SK-N-SH (cell line): ENCODE data around the gene SUFU. TPM values are rescaled to one million over a fixed set of nuclear protein-coding genes. Genes with fewer than 3 reads are reported as not detected.

Source experiments
- CHD2 ChIP-seq: fragments of 150-350 bp; IDR thresholded peaks from 2 replicates; pipeline ENCODE4 v1.6.1; 2018; ENCODE audit warnings: low read length; ENCODE audit not compliant: partially characterized antibody
- EP300 ChIP-seq, 2 experiments: IDR thresholded peaks; 2 replicates each; pipeline versions ENCODE4 v1.4.0 to v1.6.1; 2012; ENCODE audit warnings: borderline replicate concordance in 1 of 2, low read depth in 1 of 2, low read length in 1 of 2
- EZH2phosphoT487 ChIP-seq: fragments of 200-600 bp; sonication (generic); IDR thresholded peaks from 2 replicates; pipeline ENCODE4 v1.6.1; 2017; ENCODE audit warnings: low read depth, mixed run types, mild to moderate bottlenecking, antibody characterized with exemption, moderate library complexity, borderline replicate concordance
- FOSL2 ChIP-seq: IDR thresholded peaks from 2 replicates; pipeline ENCODE4 v1.4.0; 2012; ENCODE audit warnings: low read depth, mild to moderate bottlenecking, moderate library complexity, borderline replicate concordance
- FOXM1 ChIP-seq: IDR thresholded peaks from 2 replicates; pipeline ENCODE4 v1.4.0; 2012; ENCODE audit warnings: low read depth, mild to moderate bottlenecking
- GABPA ChIP-seq: IDR thresholded peaks from 2 replicates; pipeline ENCODE4 v1.4.0; 2012; ENCODE audit warnings: low read depth, mild to moderate bottlenecking
- GATA2 ChIP-seq: sonication (generic); formaldehyde crosslinking; IDR thresholded peaks from 2 replicates; pipeline ENCODE4 v1.5.0; 2020; ENCODE audit warnings: mild to moderate bottlenecking, missing genetic modification reagents
- JUND ChIP-seq: IDR thresholded peaks from 2 replicates; pipeline ENCODE4 v1.4.0; 2012
- MEF2A ChIP-seq: IDR thresholded peaks from 2 replicates; pipeline ENCODE4 v1.4.0; 2012; ENCODE audit warnings: low read depth, borderline replicate concordance
- MXI1 ChIP-seq: IDR thresholded peaks from 2 replicates; pipeline ENCODE4 v1.6.1; 2012; ENCODE audit warnings: mild to moderate bottlenecking, low read depth, low read length, improper control_type of control experiment
- RCOR1 ChIP-seq: fragments of 150-350 bp; IDR thresholded peaks from 2 replicates; pipeline ENCODE4 v1.6.1; 2017; ENCODE audit warnings: antibody characterized with exemption, low read length
- RFX5 ChIP-seq: IDR thresholded peaks from 2 replicates; pipeline ENCODE4 v1.6.1; 2012; ENCODE audit warnings: mild to moderate bottlenecking, improper control_type of control experiment, low read length
- RXRA ChIP-seq: IDR thresholded peaks from 2 replicates; pipeline ENCODE4 v1.4.0; 2012; ENCODE audit warnings: low read depth, mild to moderate bottlenecking, borderline replicate concordance
- SIN3A ChIP-seq: IDR thresholded peaks from 2 replicates; pipeline ENCODE4 v1.6.1; 2012; ENCODE audit warnings: low read depth, mild to moderate bottlenecking, low read length, moderate library complexity, borderline replicate concordance
- TAF1 ChIP-seq: IDR thresholded peaks from 2 replicates; pipeline ENCODE4 v1.6.1; 2012; ENCODE audit warnings: low read depth, mild to moderate bottlenecking, low read length, moderate library complexity, borderline replicate concordance
- TCF12 ChIP-seq: IDR thresholded peaks from 2 replicates; pipeline ENCODE4 v1.4.0; 2012
- USF1 ChIP-seq: IDR thresholded peaks from 2 replicates; pipeline ENCODE4 v1.4.0; 2012; ENCODE audit warnings: low read depth, borderline replicate concordance
- YY1 ChIP-seq: IDR thresholded peaks from 2 replicates; pipeline ENCODE4 v1.4.0; 2012; ENCODE audit warnings: low read depth, mild to moderate bottlenecking
- polyA plus RNA-seq, 3 experiments: library from polyadenylated mRNA; depleted of rRNA; stranded (reverse); fragments of >200 nt; gene quantifications; 2 replicates each; pipeline ENCODE4 v1.2.3, GENCODE V29; 2012
- TF ChIP-seq, protein P1 (sequence below): IDR thresholded peaks from 2 replicates; pipeline ENCODE4 v1.4.0; 2012; ENCODE audit warnings: low read depth, borderline replicate concordance
- TF ChIP-seq, protein P2 (sequence below): IDR thresholded peaks from 2 replicates; pipeline ENCODE4 v1.6.1; 2012; ENCODE audit warnings: mild to moderate bottlenecking, low read depth, low read length, moderate library complexity
- TF ChIP-seq, protein P3 (sequence below): fragments of 150-350 bp; IDR thresholded peaks from 2 replicates; pipeline ENCODE4 v1.6.1; 2016; ENCODE audit warnings: mild to moderate bottlenecking, low read depth, low read length

Gene SUFU
- polyA plus RNA-seq, 1 of the 3 experiments (the other 2 are of a cell fraction), result 5.7 TPM

DNA sequence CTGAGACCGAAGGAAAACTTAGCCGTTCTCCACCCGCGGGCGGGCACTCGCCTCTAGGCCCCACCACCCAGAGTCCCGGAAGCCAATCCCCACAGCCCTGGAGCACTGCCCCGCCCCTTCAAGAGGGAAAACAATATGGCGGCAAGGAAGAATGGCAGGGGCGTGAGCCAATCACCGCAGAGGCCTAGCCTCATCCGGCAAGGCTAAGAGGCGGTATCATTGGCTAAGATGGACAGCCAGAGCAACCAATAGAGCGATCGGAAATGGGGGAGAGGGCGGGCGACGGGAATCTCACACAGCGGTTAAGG lies 1.8 kb upstream of the SUFU start (continued):
- TF ChIP-seq, protein P1, sequence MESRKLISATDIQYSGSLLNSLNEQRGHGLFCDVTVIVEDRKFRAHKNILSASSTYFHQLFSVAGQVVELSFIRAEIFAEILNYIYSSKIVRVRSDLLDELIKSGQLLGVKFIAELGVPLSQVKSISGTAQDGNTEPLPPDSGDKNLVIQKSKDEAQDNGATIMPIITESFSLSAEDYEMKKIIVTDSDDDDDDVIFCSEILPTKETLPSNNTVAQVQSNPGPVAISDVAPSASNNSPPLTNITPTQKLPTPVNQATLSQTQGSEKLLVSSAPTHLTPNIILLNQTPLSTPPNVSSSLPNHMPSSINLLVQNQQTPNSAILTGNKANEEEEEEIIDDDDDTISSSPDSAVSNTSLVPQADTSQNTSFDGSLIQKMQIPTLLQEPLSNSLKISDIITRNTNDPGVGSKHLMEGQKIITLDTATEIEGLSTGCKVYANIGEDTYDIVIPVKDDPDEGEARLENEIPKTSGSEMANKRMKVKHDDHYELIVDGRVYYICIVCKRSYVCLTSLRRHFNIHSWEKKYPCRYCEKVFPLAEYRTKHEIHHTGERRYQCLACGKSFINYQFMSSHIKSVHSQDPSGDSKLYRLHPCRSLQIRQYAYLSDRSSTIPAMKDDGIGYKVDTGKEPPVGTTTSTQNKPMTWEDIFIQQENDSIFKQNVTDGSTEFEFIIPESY, result 0 out of 2 replicates have a peak, but pooled peaks have one; percentile 40
- TF ChIP-seq, protein P2, sequence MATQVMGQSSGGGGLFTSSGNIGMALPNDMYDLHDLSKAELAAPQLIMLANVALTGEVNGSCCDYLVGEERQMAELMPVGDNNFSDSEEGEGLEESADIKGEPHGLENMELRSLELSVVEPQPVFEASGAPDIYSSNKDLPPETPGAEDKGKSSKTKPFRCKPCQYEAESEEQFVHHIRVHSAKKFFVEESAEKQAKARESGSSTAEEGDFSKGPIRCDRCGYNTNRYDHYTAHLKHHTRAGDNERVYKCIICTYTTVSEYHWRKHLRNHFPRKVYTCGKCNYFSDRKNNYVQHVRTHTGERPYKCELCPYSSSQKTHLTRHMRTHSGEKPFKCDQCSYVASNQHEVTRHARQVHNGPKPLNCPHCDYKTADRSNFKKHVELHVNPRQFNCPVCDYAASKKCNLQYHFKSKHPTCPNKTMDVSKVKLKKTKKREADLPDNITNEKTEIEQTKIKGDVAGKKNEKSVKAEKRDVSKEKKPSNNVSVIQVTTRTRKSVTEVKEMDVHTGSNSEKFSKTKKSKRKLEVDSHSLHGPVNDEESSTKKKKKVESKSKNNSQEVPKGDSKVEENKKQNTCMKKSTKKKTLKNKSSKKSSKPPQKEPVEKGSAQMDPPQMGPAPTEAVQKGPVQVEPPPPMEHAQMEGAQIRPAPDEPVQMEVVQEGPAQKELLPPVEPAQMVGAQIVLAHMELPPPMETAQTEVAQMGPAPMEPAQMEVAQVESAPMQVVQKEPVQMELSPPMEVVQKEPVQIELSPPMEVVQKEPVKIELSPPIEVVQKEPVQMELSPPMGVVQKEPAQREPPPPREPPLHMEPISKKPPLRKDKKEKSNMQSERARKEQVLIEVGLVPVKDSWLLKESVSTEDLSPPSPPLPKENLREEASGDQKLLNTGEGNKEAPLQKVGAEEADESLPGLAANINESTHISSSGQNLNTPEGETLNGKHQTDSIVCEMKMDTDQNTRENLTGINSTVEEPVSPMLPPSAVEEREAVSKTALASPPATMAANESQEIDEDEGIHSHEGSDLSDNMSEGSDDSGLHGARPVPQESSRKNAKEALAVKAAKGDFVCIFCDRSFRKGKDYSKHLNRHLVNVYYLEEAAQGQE, result no peak
- TF ChIP-seq GABPA (peak; percentile 76), RCOR1 (no peak), FOXM1 (no peak), CHD2 (peak; percentile 81), TCF12 (no peak), EP300 (IDR thresholded peaks at IDR 0.05; ENCODE audit: borderline replicate concordance in 1 of 2, low read depth in 1 of 2, low read length in 1 of 2) (no peak), RFX5 (peak; percentile 68; the same call in 1 of the 2 replicates), YY1 (peak; percentile 91), MXI1 (peak; percentile 64; the same call in 1 of the 2 replicates), JUND (no peak), EZH2phosphoT487 (no peak), GATA2 (no peak), RXRA (no peak), FOSL2 (no peak), SIN3A (peak; percentile 31; the same call in 1 of the 2 replicates), TAF1 (peak; percentile 56; the same call in 1 of the 2 replicates), USF1 (no peak), MEF2A (no peak)
- TF ChIP-seq, protein P3, sequence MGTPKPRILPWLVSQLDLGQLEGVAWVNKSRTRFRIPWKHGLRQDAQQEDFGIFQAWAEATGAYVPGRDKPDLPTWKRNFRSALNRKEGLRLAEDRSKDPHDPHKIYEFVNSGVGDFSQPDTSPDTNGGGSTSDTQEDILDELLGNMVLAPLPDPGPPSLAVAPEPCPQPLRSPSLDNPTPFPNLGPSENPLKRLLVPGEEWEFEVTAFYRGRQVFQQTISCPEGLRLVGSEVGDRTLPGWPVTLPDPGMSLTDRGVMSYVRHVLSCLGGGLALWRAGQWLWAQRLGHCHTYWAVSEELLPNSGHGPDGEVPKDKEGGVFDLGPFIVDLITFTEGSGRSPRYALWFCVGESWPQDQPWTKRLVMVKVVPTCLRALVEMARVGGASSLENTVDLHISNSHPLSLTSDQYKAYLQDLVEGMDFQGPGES, result peak; percentile 86
